ENCODE measurements around the gene TBX10. TPM values are rescaled to one million over a fixed set of nuclear protein-coding genes. Genes with fewer than 3 reads are reported as not detected.

Gene TBX10
- polyA plus RNA-seq, 1 donor from 2014 or later: not detected

DNA sequence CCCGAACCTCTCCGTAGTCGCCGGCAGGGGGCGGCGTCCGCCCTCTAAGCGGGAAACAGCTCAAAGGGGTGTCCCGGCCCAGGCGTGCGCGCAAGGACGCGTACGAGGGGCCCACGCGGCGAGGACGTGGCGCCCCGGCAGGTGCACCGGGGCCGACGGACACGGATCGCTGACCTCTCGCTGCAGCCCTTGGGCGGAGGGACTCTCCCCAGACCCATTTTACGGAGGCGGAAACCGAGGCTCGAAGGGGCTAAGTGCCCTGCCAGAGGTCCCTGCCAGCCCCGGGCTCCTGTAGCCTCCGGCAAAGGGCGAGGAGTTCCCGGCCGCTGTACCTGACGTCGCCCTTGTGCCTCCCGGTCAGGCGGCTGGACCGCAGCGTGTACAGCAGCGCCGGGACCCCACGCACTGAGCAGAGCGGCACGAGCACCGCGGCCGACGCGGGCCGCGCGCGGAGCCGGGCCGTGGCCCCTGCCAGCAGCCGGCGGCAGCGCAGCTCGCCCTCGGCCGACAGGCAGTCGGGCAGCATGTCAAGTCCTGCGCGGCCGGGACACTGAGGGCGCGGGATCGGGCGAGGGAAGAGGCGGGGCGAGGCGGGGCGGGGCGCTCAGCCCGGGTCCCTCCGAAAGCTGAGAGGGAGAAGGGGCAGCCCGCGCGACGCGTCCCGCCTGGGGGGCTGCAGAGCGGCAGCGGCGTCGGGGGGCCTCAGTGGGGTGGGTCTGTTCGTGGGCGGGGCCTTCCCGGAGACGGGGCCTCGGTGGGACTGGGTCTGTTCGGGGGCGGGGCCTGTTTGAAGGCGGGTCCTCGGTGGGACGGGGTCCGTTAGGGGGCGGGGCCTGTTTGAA is 10.0 kb downstream of the TBX10 start, which contains the start of gene NUDT8:
NUDT8 (minus strand) TSS at position 552 of the 842 bp plus-strand sequence; CDS start at position 526, 26 bp downstream.
- Histone ChIP-seq H3K27ac (ENCODE audit: low read length) (peak within 1 kb of the TSS; percentile 59), H3K79me2 (replicated peaks; ENCODE audit: insufficient read depth, low read length) (no peaks in the 10 kb centered on the region), H4K20me1 (ENCODE audit: insufficient read depth) (no peaks in the 10 kb centered on the region), H3K9me2 (ENCODE audit: insufficient read depth, low read length) (no peaks in the 10 kb centered on the region), H3K36me3 (ENCODE audit: insufficient read depth, low read length) (no peaks in the 10 kb centered on the region), H3K27me3 (ENCODE audit: insufficient read depth, low read depth, low read length) (no peaks in the 10 kb centered on the region), H3F3A (ENCODE audit: insufficient read depth, low read length, poor library complexity, severe bottlenecking) (no peaks in the 10 kb centered on the region), H3K9me3 (ENCODE audit: low read length) (no peaks in the 10 kb centered on the region), H3K4me2 (ENCODE audit: low read length) (peak within 1 kb of the TSS; percentile 57), H3K4me3 (ENCODE audit: low read length) (peak within 1 kb of the TSS; percentile 98), H2AFZ (ENCODE audit: low read depth, low read length) (peak within 1 kb of the TSS; percentile 94), H3K9ac (ENCODE audit: low read length) (peak within 1 kb of the TSS; percentile 91)
- TF ChIP-seq POLR2AphosphoS5 (IDR thresholded peaks at IDR 0.05): no peak
- peak; percentile 75 for TF ChIP-seq SMC3 (conservative IDR thresholded peaks at IDR 0.05; ENCODE audit: poor library complexity)
- TF ChIP-seq, protein P1, sequence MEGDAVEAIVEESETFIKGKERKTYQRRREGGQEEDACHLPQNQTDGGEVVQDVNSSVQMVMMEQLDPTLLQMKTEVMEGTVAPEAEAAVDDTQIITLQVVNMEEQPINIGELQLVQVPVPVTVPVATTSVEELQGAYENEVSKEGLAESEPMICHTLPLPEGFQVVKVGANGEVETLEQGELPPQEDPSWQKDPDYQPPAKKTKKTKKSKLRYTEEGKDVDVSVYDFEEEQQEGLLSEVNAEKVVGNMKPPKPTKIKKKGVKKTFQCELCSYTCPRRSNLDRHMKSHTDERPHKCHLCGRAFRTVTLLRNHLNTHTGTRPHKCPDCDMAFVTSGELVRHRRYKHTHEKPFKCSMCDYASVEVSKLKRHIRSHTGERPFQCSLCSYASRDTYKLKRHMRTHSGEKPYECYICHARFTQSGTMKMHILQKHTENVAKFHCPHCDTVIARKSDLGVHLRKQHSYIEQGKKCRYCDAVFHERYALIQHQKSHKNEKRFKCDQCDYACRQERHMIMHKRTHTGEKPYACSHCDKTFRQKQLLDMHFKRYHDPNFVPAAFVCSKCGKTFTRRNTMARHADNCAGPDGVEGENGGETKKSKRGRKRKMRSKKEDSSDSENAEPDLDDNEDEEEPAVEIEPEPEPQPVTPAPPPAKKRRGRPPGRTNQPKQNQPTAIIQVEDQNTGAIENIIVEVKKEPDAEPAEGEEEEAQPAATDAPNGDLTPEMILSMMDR (IDR thresholded peaks at IDR 0.05; ENCODE audit: poor library complexity, severe bottlenecking): peak; percentile 81
- peak; percentile 48 for TF ChIP-seq MXI1 (conservative IDR thresholded peaks at IDR 0.05; ENCODE audit: poor library complexity, severe bottlenecking)
- no peak for TF ChIP-seq EP300 (conservative IDR thresholded peaks at IDR 0.05; ENCODE audit: poor library complexity, severe bottlenecking)
- peak; percentile 66 for TF ChIP-seq RAD21 (conservative IDR thresholded peaks at IDR 0.05)

DNA sequence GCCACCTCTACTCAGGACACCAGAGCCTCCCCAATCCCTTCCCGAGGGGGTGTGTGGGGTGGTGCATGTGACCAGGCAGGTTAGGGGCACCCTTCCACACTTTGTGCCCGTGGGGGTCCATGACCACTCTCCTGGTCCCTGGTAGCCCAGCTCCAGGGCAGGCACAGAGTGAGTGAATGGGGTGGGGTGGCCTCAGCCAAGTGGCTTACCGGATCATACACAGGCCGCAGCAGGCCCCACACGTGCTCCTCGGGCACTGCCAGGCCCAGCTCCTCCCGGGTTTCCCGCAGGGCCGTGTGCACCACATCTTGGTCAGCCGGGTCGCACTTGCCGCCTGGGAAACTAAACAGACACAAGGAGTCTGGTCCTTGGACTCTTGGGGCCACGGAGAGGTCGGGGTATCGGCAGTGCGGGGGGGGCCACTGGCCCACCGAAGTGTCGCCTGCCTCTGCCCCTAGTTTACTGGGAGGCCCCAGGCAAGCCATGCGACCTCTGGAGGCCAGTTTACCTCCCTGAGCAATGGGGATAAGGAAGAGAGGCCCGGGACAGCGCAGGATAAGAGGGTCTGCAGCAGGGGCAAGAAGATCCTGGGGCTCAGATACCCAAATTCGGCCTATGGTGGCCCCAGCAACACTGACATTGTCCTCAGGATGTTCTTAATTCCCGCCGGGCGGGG is 10.7 kb downstream of the TBX10 start:
- H3K9me2 ChIP-seq (ENCODE audit: insufficient read depth, low read length): no peaks in the 10 kb centered on the region
- no peaks in the 10 kb centered on the region for H3K9me3 ChIP-seq (ENCODE audit: low read length)
- TF ChIP-seq MXI1 (conservative IDR thresholded peaks at IDR 0.05; ENCODE audit: poor library complexity, severe bottlenecking) (no peak), RAD21 (conservative IDR thresholded peaks at IDR 0.05) (no peak), EP300 (conservative IDR thresholded peaks at IDR 0.05; ENCODE audit: poor library complexity, severe bottlenecking) (no peak), POLR2AphosphoS5 (IDR thresholded peaks at IDR 0.05) (no peak), TAF1 (IDR thresholded peaks at IDR 0.05; ENCODE audit: low read depth) (no peak), SMC3 (conservative IDR thresholded peaks at IDR 0.05; ENCODE audit: poor library complexity) (no peak)
- TF ChIP-seq, protein P1 (IDR thresholded peaks at IDR 0.05; ENCODE audit: poor library complexity, severe bottlenecking): no peak
- no peaks in the 10 kb centered on the region for H4K20me1 ChIP-seq (ENCODE audit: insufficient read depth)
- no peak overlapping the region for H3K27ac ChIP-seq (ENCODE audit: low read length)
- no peaks in the 10 kb centered on the region for H3K36me3 ChIP-seq (ENCODE audit: insufficient read depth, low read length)
- no peaks in the 10 kb centered on the region for H3K27me3 ChIP-seq (ENCODE audit: insufficient read depth, low read depth, low read length)
- H2AFZ ChIP-seq (ENCODE audit: low read depth, low read length): no peak overlapping the region
- H3K4me2 ChIP-seq (ENCODE audit: low read length): no peak overlapping the region
- no peak overlapping the region for H3K4me3 ChIP-seq (ENCODE audit: low read length)
- no peak overlapping the region for H3K9ac ChIP-seq (ENCODE audit: low read length)
- no peaks in the 10 kb centered on the region for H3K79me2 ChIP-seq (replicated peaks; ENCODE audit: insufficient read depth, low read length)
- no peaks in the 10 kb centered on the region for H3F3A ChIP-seq (ENCODE audit: insufficient read depth, low read length, poor library complexity, severe bottlenecking)

Measured in neural cell (in vitro differentiated cells).